NOMO-1 (cell line): ENCODE measurements around the gene ABCD1.

Experiments
- DNase-seq, 2 experiments: peaks; one replicate each; lab custom pipeline; 2025; ENCODE audit not compliant: unreplicated experiment in 2 of 2; lab: John Stamatoyannopoulos, UW

ABCD1 gene

DNA sequence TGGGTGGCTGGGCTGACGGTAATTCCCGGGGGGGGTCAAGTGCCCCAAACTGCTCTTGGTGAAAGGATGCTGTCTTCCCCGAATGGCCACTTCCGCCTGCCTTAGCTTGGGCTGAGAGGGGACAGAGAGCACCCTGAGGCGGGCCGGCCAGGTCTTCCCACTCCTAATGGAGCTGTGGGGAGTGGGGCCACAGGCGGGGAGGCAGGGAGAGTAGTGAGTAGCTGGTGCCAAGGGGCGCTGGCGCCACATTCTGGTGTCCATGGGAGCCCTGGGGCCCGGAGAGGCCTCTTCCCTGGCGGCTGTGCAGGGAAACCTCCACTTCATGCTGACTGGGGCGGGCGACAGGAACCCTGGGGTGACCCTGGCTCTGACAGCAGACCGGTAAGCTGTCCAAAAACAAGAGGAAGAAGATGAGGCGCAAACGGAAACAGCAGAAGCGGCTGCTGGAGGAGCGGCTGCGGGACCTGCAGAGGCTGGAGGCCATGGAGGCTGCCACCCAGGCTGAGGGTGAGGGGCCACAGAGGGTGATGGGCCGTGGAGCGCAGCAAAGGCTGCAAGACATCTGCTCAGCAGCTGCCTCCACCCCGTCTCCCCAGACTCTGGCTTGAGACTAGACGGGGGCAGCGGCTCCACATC lies 58.8 kb downstream of the ABCD1 start:
- DNase-seq = no peak

DNA sequence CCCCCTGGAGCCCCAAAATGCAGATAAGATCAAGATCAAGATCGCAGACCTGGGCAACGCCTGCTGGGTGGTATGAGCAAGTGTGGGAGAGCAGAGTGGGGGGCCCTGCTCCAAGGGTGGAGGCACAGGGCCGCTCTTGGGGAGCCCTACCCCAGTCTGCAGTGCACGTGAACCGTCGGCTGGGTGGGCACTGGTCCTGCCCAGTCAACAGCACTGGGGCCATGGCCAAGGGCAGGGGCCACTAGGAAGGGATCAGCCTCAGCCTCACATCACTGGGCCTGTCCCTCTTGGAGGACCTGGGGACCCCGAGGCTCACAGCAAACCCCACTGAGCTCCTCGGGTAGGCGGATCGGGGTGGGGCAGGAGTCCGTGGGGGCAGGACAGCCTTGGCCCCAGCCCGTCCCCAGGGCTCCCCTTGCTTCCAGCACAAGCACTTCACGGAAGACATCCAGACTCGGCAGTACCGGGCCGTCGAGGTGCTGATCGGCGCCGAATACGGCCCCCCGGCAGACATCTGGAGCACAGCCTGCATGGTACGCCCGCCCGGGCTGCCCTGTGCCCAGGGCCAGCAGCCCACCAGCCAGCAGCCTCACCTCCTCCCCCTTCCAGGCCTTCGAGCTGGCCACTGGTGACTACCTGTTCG lies 59.8 kb downstream of the ABCD1 start:
- no peak for DNase-seq

DNA sequence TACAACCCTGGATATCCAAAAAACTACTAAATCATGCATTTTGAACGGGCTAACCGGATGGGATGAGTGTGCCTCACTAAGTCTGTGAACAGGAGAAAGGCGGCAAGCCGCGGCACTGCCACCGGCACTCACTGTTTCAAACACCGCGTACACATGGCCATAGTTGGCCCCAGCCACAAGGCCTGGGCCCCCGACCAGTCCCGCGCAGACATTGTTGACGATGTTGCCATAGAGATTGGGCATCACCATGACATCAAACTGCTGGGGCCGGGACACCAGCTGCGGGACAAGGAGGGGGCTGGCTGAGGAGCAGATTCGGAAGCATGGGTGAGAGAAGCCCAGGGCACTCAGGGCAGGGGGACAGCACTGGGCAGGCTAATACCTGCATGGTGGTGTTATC lies 62.0 kb downstream of the ABCD1 start:
- no peak for DNase-seq

DNA sequence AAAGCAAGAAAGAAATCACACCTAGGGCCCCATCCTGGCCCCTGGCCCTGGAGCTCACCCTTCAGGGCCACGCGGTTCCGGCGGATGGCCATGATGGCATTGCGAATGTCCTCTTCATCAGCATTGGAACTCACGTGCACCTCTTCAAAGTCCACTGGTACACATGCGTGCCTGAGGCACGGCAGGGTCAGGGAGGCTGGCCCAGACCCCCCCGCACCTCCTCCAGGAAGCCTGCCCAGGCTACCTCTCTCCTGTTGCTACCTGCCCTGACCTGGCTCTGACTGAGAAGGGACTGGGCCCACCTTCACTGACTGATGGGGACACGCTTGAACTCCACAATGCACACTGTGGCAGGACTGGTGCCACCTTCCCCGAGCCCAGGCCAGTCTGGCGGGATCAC lies 65.0 kb downstream of the ABCD1 start:
- no peak for DNase-seq

DNA sequence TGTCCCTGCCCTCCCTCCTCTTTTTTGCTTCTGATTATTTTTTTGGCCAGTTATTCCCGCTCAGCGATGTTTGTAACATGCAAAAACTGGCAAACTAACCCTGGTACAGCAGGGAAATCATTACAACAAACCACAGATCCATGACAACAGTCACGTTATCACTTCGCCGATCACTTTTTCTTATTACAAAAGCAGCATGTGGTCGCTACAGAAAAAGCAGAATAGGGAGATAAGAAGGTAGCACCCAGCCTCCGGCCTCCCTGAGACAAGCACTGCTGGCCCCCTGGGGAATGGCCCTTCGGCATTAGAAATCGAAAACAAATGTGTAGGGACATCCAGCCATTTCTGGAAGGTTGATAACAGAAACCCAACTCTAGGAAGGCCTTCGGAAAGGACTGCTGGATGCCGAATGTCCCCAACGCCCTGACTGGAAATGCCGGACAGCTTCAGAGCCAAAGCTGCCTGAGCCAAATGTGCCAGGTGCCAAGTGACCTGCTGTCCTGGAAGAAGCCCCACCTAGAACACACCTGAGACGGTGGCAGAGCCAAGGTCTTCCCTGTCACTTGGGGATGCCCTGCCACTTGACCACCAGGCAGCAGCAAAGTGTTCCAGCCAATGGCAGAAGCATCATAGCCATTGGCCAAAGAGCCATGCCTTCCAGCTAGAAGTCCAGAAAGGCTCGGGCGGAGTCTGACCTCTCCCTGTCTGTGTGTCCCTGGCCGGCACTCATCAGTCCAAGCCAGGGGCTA lies 66.6 kb downstream of the ABCD1 start:
- DNase-seq = no peak

DNA sequence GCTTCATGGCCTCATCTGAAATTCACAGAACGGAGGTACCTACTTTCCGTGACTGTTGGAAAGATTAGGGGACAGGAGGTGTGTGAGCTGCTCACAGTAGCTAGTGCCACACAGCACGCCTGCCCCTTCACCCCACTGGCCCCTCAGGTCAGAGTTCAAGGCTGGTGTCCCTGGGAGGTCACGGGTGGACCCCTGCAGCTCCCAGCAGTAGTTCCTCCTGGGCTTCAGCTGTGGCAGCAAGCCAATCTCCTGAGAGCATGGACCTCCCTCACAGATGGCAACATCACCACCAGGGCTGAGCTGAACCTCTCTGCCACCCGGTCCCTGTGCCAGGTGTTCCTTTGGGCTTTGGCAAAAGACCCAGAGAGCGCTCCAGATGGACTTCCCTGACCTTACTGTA lies 67.7 kb downstream of the ABCD1 start:
- DNase-seq = no peak

DNA sequence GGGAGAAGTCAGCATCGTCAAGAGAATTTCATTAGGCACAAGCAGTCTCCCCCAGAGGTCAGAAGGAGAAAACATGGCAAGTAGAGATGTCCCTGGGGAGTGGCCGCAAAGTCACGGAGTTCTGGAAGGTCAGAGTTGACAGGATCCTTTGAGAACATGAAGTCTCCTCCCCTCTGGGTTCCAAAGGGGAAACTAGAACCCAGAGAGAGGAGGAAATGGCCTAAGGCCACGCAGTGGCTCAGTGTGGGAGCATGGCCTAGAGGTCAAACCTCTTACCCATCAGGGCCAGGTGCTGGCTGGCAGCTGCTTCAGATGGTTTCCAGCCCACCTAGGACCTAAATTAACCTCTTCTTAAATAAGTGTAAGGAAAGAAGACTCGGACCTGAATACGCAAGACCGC lies 68.6 kb downstream of the ABCD1 start:
- no peak for DNase-seq
